ENCODE data around the gene ARHGAP23. TPM values are rescaled to one million over a fixed set of nuclear protein-coding genes. Genes with fewer than 3 reads are reported as not detected.

ARHGAP23 gene
- total RNA-seq, 2 donors from 2014 or later, result 5.2 to 10.9 TPM

- intact Hi-C loops (cut with DNase I), result no loop called here
- H3K9me3 ChIP-seq, result no peaks in the 10 kb centered on the region
- H3K4me1 ChIP-seq, result peaks cover 6% of the 10 kb centered on the region
- no peaks in the 10 kb centered on the region for H3K36me3 ChIP-seq (replicated peaks in 1 of 2; ENCODE audit: insufficient read depth in 1 of 2, low read depth in 2 of 2)
- TF ChIP-seq POLR2A (IDR thresholded peaks at IDR 0.05), result no peak
- TF ChIP-seq, protein P1, sequence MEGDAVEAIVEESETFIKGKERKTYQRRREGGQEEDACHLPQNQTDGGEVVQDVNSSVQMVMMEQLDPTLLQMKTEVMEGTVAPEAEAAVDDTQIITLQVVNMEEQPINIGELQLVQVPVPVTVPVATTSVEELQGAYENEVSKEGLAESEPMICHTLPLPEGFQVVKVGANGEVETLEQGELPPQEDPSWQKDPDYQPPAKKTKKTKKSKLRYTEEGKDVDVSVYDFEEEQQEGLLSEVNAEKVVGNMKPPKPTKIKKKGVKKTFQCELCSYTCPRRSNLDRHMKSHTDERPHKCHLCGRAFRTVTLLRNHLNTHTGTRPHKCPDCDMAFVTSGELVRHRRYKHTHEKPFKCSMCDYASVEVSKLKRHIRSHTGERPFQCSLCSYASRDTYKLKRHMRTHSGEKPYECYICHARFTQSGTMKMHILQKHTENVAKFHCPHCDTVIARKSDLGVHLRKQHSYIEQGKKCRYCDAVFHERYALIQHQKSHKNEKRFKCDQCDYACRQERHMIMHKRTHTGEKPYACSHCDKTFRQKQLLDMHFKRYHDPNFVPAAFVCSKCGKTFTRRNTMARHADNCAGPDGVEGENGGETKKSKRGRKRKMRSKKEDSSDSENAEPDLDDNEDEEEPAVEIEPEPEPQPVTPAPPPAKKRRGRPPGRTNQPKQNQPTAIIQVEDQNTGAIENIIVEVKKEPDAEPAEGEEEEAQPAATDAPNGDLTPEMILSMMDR (IDR thresholded peaks at IDR 0.05), result no peak
- 50 to 72% methylated on average over 2 to 6 of the region's 7 CpGs for WGBS, 2 donors
- no peak overlapping the region for H3K27ac ChIP-seq
- ATAC-seq (no peak), DNase-seq (no peak)
- H3K27me3 ChIP-seq, result no peaks in the 10 kb centered on the region
- H3K4me3 ChIP-seq, result no peak overlapping the region
Measured at GRCh38 chr17:38443356-38444031, 15.2 kb downstream of the ARHGAP23 start.

DNA sequence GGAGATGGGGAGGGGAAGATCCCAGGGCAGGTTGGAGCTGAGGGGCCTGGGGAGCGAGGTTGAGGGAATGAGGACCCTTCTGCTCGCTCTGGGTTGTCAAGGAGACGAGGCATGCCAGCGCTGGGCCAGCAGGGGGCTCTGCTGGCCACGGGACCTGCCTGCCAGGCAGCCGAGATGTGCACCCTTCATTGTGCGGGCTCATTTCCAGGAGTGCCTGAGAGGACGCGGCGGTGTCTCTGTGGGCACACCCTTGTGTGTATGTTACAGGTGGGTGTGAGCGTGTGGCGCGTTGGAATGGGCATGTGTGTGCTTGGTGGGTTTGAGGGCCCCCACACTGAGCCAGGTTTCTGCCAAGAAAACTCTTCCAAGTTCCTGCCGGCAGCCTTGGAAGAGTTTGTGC, 15.9 kb downstream of the ARHGAP23 start:
- Histone ChIP-seq H3K9me3 (no peaks in the 10 kb centered on the region), H3K27ac (no peak overlapping the region), H3K36me3 (replicated peaks in 1 of 2; ENCODE audit: insufficient read depth in 1 of 2, low read depth in 2 of 2) (no peaks in the 10 kb centered on the region), H3K27me3 (no peaks in the 10 kb centered on the region), H3K4me3 (no peak overlapping the region), H3K4me1 (peaks cover 6% of the 10 kb centered on the region)
- peak; percentile 65 for ATAC-seq
- peak; percentile 53 to 72 (median 62) for DNase-seq
- TF ChIP-seq, protein P1 (IDR thresholded peaks at IDR 0.05), result peak; percentile 63 to 80 (median 69)
- TF ChIP-seq POLR2A (IDR thresholded peaks at IDR 0.05), result no peak
- WGBS, 2 donors, result 8% methylated on average over 14 of the region's 14 CpGs; no CpG with 5 or more reads in 1 of the 2 donors
- intact Hi-C loops (cut with DNase I), result no loop called here

- no peak for DNase-seq
- Histone ChIP-seq H3K4me3 (no peak overlapping the region), H3K36me3 (replicated peaks in 1 of 2; ENCODE audit: insufficient read depth in 1 of 2, low read depth in 2 of 2) (no peaks in the 10 kb centered on the region), H3K27ac (peak overlapping the region in 1 of 4 donors; percentile 41), H3K27me3 (no peaks in the 10 kb centered on the region), H3K4me1 (peaks cover 6% of the 10 kb centered on the region), H3K9me3 (no peaks in the 10 kb centered on the region)
- WGBS, 2 donors, result 36 to 50% methylated on average over 1 to 2 of the region's 2 CpGs
- intact Hi-C loops (cut with DNase I), result loop anchor here (5.0 kb wide), 1 partner anchor 645 kb away; no protein-coding TSS in a partner anchor
- no peak for TF ChIP-seq POLR2A (IDR thresholded peaks at IDR 0.05)
- TF ChIP-seq, protein P1 (IDR thresholded peaks at IDR 0.05), result no peak
- no peak for ATAC-seq
Measured at GRCh38 chr17:38447502-38448085, 19.3 kb downstream of the ARHGAP23 start.

DNA sequence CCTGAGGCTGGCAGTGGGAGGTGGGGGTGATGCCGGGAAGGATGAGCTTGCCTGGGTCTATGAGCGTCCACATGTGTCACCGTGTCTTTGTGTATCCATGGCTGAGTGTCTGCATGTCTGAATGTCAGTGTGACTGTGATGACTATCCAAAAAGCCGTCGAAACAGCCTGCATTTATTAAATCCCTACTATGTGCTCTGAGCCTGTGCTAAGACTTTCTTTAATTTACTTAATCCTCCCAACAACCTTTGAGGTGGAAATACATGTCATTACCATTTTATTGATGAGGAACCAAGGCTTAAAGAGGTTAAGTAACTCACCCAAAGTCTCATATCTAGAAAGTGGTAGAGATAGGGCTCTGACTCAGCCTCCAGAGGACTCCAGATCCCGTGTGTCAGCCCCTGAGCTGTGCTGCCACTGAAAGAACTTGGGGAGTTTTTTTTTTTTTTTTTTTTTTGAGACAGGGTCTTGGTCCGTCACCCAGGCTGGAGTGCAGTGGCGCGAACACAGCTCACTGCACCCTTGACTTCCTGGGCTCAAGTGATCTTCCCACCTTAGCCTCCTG, 20.0 kb downstream of the ARHGAP23 start:
- H3K4me3 ChIP-seq, result no peak overlapping the region
- TF ChIP-seq, protein P1 (IDR thresholded peaks at IDR 0.05), result no peak
- no peak for TF ChIP-seq POLR2A (IDR thresholded peaks at IDR 0.05)
- ATAC-seq, result no peak
- no peaks in the 10 kb centered on the region for H3K36me3 ChIP-seq (replicated peaks in 1 of 2; ENCODE audit: insufficient read depth in 1 of 2, low read depth in 2 of 2)
- peak overlapping the region in 1 of 4 donors; percentile 41 for H3K27ac ChIP-seq
- DNase-seq, result no peak
- no peaks in the 10 kb centered on the region for H3K27me3 ChIP-seq
- H3K4me1 ChIP-seq, result peaks cover 6% of the 10 kb centered on the region
- H3K9me3 ChIP-seq, result no peaks in the 10 kb centered on the region
- WGBS, 2 donors, result 63 to 69% methylated on average over 9 of the region's 9 CpGs
- intact Hi-C loops (cut with DNase I), result loop anchor here (5.0 kb wide), 1 partner anchor 646 kb away; no protein-coding TSS in a partner anchor
